DOHH2 (cell line): ENCODE results near the gene SLC28A3.
A peak's percentile ranks its signal among the peaks of the same experiment; 100 is the strongest.

Experiments used
- H3F3A ChIP-seq: fragments of 200-600 bp; sonication (generic), shearing (Covaris generic); 2 replicates; pipeline ENCODE4 v1.6.0; 2016; ENCODE audit warnings: antibody characterized with exemption, mild to moderate bottlenecking; ENCODE audit not compliant: control insufficient read depth, insufficient read depth
- H3K27ac ChIP-seq: fragments of 200-600 bp; sonication (generic); 2 replicates; pipeline ENCODE4 v1.5.1; 2014; ENCODE audit warnings: low read depth, mild to moderate bottlenecking, low read length, moderate library complexity
- H3K27me3 ChIP-seq: fragments of 200-600 bp; sonication (generic); 2 replicates; pipeline ENCODE4 v1.6.1; 2014; ENCODE audit warnings: mild to moderate bottlenecking, low read length, mixed read lengths; ENCODE audit not compliant: control insufficient read depth
- H3K36me3 ChIP-seq: fragments of 200-600 bp; sonication (generic); 2 replicates; pipeline ENCODE4 v1.6.1; 2014; ENCODE audit warnings: mild to moderate bottlenecking, low read length, moderate library complexity, mixed read lengths; ENCODE audit not compliant: control insufficient read depth
- H3K4me1 ChIP-seq: fragments of 200-600 bp; sonication (generic); 2 replicates; pipeline ENCODE4 v1.6.1; 2014; ENCODE audit warnings: mild to moderate bottlenecking, low read length, mixed read lengths; ENCODE audit not compliant: control insufficient read depth
- H3K4me2 ChIP-seq: fragments of 200-600 bp; sonication (generic); 2 replicates; pipeline ENCODE4 v1.6.0; 2014; ENCODE audit warnings: mild to moderate bottlenecking, low read length, moderate library complexity
- H3K4me3 ChIP-seq: fragments of 200-600 bp; sonication (generic); 2 replicates; pipeline ENCODE4 v1.5.1; 2014; ENCODE audit warnings: mild to moderate bottlenecking, low read length, mixed read lengths
- H3K79me2 ChIP-seq: fragments of 200-600 bp; sonication (generic); 2 replicates; pipeline ENCODE4 v1.6.1; 2014; ENCODE audit warnings: mild to moderate bottlenecking, low read length, mixed read lengths; ENCODE audit not compliant: control insufficient read depth
- H3K9me2 ChIP-seq: fragments of 200-600 bp; sonication (generic); replicated peaks from 2 replicates; pipeline ENCODE4 v1.6.1; 2014; ENCODE audit warnings: mild to moderate bottlenecking, low read length, mixed read lengths; ENCODE audit not compliant: control insufficient read depth
- H3K9me3 ChIP-seq: fragments of 200-600 bp; sonication (generic); 2 replicates; pipeline ENCODE4 v1.6.1; 2014; ENCODE audit warnings: antibody characterized with exemption, low read length, mixed read lengths; ENCODE audit not compliant: control insufficient read depth, insufficient read depth
- H4K20me1 ChIP-seq: fragments of 200-600 bp; sonication (generic); 2 replicates; pipeline ENCODE4 v1.6.0; 2014; ENCODE audit warnings: low read depth, mild to moderate bottlenecking, antibody characterized with exemption, low read length, moderate library complexity; ENCODE audit not compliant: control insufficient read depth, insufficient read depth
- EZH2phosphoT487 ChIP-seq: fragments of 200-600 bp; sonication (generic); IDR thresholded peaks from 2 replicates; pipeline ENCODE4 v1.6.1; 2017; ENCODE audit warnings: borderline replicate concordance, mild to moderate bottlenecking, antibody characterized with exemption, low read length, moderate library complexity, mixed read lengths
- TF ChIP-seq, protein P1 (sequence below): fragments of 200-600 bp; sonication (generic); IDR thresholded peaks from one replicate; pipeline ENCODE4 v1.5.1; 2014; ENCODE audit warnings: antibody characterized with exemption, mild to moderate bottlenecking, low read depth, low read length; ENCODE audit not compliant: poor library complexity, severe bottlenecking

SLC28A3 gene

DNA sequence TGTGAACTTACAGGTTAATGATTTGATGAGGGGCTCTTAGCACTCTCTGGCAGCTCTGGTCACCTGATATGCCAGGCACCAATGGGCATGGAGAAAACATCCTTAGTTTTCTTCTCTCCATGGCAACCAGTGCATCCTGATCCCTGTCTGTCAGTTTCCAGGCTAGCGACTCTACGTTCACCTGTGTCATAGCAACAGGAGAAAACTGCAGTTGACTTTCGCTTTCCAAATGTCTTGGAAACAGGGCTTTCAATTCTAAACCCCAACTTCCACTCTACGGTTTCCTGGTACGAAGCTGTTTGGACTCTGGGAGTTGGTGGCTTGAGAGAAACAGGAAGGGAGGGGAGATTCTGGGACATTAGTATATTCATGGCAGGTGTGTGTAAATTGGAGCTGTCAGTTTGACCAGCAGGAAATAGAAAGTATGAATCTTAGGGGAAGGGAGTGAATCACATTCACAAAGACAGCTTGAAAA lies 74.4 kb downstream of the SLC28A3 start:
- Histone ChIP-seq H3K9me2 (no peaks in the 10 kb centered on the region), H3K79me2 (no peaks in the 10 kb centered on the region), H4K20me1 (no peaks in the 10 kb centered on the region), H3F3A (no peaks in the 10 kb centered on the region), H3K4me3 (no peak overlapping the region), H3K9me3 (no peaks in the 10 kb centered on the region), H3K4me1 (no peaks in the 10 kb centered on the region), H3K36me3 (no peaks in the 10 kb centered on the region), H3K27me3 (peaks cover 10% of the 10 kb centered on the region), H3K27ac (no peak overlapping the region), H3K4me2 (no peak overlapping the region)
- TF ChIP-seq EZH2phosphoT487: no peak
- TF ChIP-seq, protein P1, sequence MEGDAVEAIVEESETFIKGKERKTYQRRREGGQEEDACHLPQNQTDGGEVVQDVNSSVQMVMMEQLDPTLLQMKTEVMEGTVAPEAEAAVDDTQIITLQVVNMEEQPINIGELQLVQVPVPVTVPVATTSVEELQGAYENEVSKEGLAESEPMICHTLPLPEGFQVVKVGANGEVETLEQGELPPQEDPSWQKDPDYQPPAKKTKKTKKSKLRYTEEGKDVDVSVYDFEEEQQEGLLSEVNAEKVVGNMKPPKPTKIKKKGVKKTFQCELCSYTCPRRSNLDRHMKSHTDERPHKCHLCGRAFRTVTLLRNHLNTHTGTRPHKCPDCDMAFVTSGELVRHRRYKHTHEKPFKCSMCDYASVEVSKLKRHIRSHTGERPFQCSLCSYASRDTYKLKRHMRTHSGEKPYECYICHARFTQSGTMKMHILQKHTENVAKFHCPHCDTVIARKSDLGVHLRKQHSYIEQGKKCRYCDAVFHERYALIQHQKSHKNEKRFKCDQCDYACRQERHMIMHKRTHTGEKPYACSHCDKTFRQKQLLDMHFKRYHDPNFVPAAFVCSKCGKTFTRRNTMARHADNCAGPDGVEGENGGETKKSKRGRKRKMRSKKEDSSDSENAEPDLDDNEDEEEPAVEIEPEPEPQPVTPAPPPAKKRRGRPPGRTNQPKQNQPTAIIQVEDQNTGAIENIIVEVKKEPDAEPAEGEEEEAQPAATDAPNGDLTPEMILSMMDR: no peak

DNA sequence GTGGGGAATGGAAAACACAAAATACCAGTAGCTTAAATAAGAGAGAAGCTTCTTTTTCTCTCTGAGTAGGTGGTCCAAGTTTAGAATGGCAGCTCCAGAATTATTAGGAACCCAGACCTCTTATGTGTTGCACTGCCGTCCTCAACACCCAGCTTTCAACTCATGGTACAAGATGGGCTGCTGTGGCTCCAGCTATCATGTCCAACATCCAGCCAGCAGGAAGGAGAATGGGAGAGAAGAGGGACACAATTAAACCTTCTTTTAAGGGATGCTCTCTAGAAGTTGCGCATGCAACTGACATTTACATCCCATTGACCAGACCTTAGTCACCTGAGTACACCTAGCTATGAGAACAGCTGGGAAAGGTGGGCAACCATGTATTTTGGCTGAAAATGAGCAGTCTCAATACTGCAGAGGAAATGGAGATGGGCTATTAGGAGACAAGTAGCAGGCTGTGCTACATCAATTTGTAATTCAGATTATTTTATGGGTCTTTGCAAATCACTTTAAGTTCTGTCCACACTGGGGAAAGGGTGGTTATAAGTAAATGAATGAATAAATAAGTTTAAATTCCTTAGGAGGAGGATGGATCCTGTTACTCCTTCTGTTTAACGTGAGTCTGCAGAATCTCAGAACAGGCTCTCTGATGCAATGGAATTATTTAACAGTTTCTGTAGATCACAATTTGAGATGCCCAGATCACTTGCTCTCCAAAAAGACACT lies 76.1 kb downstream of the SLC28A3 start:
- no peaks in the 10 kb centered on the region for H3K36me3 ChIP-seq
- no peak overlapping the region for H3K27ac ChIP-seq
- no peak overlapping the region for H3K4me3 ChIP-seq
- H3K9me2 ChIP-seq: no peaks in the 10 kb centered on the region
- H3K27me3 ChIP-seq: peaks cover 14% of the 10 kb centered on the region
- H3F3A ChIP-seq: no peaks in the 10 kb centered on the region
- TF ChIP-seq EZH2phosphoT487: no peak
- TF ChIP-seq, protein P1: no peak
- H3K4me1 ChIP-seq: no peaks in the 10 kb centered on the region
- H3K9me3 ChIP-seq: no peaks in the 10 kb centered on the region
- H4K20me1 ChIP-seq: no peaks in the 10 kb centered on the region
- H3K4me2 ChIP-seq: no peak overlapping the region
- H3K79me2 ChIP-seq: no peaks in the 10 kb centered on the region

DNA sequence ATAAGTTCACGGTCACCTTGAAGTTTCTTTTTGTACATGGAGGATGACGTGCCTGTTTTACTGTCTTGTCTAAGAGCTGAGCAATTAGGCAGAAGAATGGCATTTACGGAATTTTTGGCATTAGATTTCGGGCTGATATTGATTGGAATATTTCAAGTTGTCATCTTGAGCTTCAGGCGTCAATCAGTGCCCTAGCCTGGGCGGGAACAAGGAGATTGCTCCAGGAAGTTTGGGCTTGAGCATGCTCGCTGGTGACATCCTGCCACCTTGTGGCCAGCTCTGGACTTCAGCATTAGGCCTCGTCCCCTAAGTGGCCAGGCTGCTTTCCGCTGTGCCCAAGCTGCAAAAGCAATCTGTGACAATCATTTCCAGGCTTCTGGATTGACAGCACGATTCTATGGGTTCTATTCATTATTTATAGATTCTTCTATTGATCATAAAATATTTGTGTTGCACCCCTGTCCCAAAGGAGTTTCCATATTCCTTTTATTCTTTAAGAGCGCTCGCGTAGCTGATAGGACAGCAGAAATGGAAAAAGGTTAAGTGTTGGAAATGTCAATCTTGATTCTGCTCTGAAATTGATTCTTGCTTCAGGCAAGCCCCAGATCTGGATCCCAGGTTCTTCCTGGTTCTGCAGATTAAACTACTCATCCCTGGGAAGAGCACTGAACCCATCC lies 79.3 kb downstream of the SLC28A3 start:
- H3K79me2 ChIP-seq: no peaks in the 10 kb centered on the region
- no peaks in the 10 kb centered on the region for H3K36me3 ChIP-seq
- H3K9me2 ChIP-seq: no peaks in the 10 kb centered on the region
- H3K4me2 ChIP-seq: no peak overlapping the region
- TF ChIP-seq, protein P1: peak; percentile 83
- TF ChIP-seq EZH2phosphoT487: no peak
- no peak overlapping the region for H3K27ac ChIP-seq
- no peaks in the 10 kb centered on the region for H3K4me1 ChIP-seq
- H3K9me3 ChIP-seq: no peaks in the 10 kb centered on the region
- peaks cover 14% of the 10 kb centered on the region for H3K27me3 ChIP-seq
- no peaks in the 10 kb centered on the region for H3F3A ChIP-seq
- H4K20me1 ChIP-seq: no peaks in the 10 kb centered on the region
- H3K4me3 ChIP-seq: no peak overlapping the region
